IMR-90 (cell line): ENCODE measurements around the gene C3orf52. TPM values are rescaled to one million over a fixed set of nuclear protein-coding genes. Genes with fewer than 3 reads are reported as not detected.

ENCODE experiments used
- ATAC-seq: fragments of 200-7000 bp; cut with Tn5 transposase; 2 replicates; pipeline ENCODE4 v1.9.1; 2020; ENCODE audit warnings: low read depth, mild to moderate bottlenecking, moderate library complexity
- BruUV-seq: library from RNA; stranded (reverse); fragments of 400-500 nt; replicated peaks from 2 replicates; lab custom pipeline; 2021; lab: Mats Ljungman, UMichigan
- CTCF ChIA-PET: fragments of 300-600 bp; formaldehyde crosslinking; extraction: SDS; loops from one replicate; lab custom pipeline; 2021; ENCODE audit warnings: antibody characterized with exemption; lab: Yijun Ruan, JAX
- POLR2A ChIA-PET: fragments of 300-600 bp; sonication (Branson Sonifier 250); formaldehyde crosslinking; loops from one replicate; lab custom pipeline; 2022; ENCODE audit warnings: antibody characterized with exemption; ENCODE audit not compliant: unreplicated experiment; lab: Charles Lee
- DNase-seq: peaks from one replicate; pipeline ENCODE4 v3.0.0; 2013
- H2AFZ ChIP-seq: replicated peaks from 2 replicates; pipeline ENCODE3; 2013; ENCODE audit warnings: low read length, mild to moderate bottlenecking; ENCODE audit not compliant: poor library complexity
- H2AK5ac ChIP-seq: 2 replicates; pipeline ENCODE4 v1.6.1; 2013; ENCODE audit warnings: low read depth, low read length, inconsistent platforms
- H2AK9ac ChIP-seq: replicated peaks from 2 replicates; pipeline ENCODE3; 2013; ENCODE audit warnings: mild to moderate bottlenecking, low read depth, low read length, moderate library complexity; ENCODE audit not compliant: poor library complexity
- H2BK120ac ChIP-seq: 2 replicates; pipeline ENCODE4 v1.6.1; 2013; ENCODE audit warnings: low read depth, low read length, inconsistent platforms
- H2BK15ac ChIP-seq: 3 replicates; pipeline ENCODE4 v1.6.1; 2013; ENCODE audit warnings: low read depth, low read length, inconsistent platforms
- H2BK20ac ChIP-seq: 2 replicates; pipeline ENCODE4 v1.6.1; 2013; ENCODE audit warnings: low read depth, mild to moderate bottlenecking, inconsistent platforms, low read length, moderate library complexity
- H2BK5ac ChIP-seq: 2 replicates; pipeline ENCODE4 v1.6.1; 2013; ENCODE audit warnings: mild to moderate bottlenecking, low read depth, low read length, inconsistent platforms; ENCODE audit not compliant: poor library complexity, severe bottlenecking
- H3K14ac ChIP-seq: replicated peaks from 2 replicates; pipeline ENCODE4 v1.6.1; 2013; ENCODE audit warnings: low read depth, low read length, inconsistent platforms
- H3K18ac ChIP-seq: 2 replicates; pipeline ENCODE4 v1.6.1; 2013; ENCODE audit warnings: low read depth, low read length, control low read depth
- H3K23ac ChIP-seq: 2 replicates; pipeline ENCODE4 v1.6.1; 2013; ENCODE audit warnings: low read depth, low read length, inconsistent platforms
- H3K27ac ChIP-seq: 2 replicates; pipeline ENCODE4 v1.5.1; 2013; ENCODE audit warnings: mild to moderate bottlenecking, control low read depth, low read length; ENCODE audit not compliant: insufficient read depth
- H3K27me3 ChIP-seq: 2 replicates; pipeline ENCODE4 v1.6.1; 2013; ENCODE audit warnings: low read length; ENCODE audit not compliant: control insufficient read depth, insufficient read depth
- H3K36me3 ChIP-seq: 2 replicates; pipeline ENCODE4 v1.6.1; 2013; ENCODE audit warnings: low read length, mixed read lengths; ENCODE audit not compliant: control insufficient read depth, insufficient read depth
- H3K4ac ChIP-seq: 2 replicates; pipeline ENCODE4 v1.6.1; 2013; ENCODE audit warnings: low read depth, low read length, inconsistent platforms
- H3K4me1 ChIP-seq: 2 replicates; pipeline ENCODE4 v1.6.1; 2013; ENCODE audit warnings: low read length, mixed read lengths; ENCODE audit not compliant: control insufficient read depth, insufficient read depth
- H3K4me2 ChIP-seq: 2 replicates; pipeline ENCODE4 v1.6.1; 2013; ENCODE audit warnings: low read depth, mild to moderate bottlenecking, control low read depth, low read length, moderate library complexity
- H3K4me3 ChIP-seq: 2 replicates; pipeline ENCODE4 v1.5.1; 2013; ENCODE audit warnings: low read depth, mild to moderate bottlenecking, control low read depth, low read length, moderate library complexity; ENCODE audit not compliant: insufficient read depth
- H3K56ac ChIP-seq: 2 replicates; pipeline ENCODE4 v1.6.1; 2013; ENCODE audit warnings: low read length, inconsistent platforms; ENCODE audit not compliant: insufficient read depth; ENCODE audit errors: extremely low read depth
- H3K79me1 ChIP-seq, 2 experiments: 2 replicates each; pipeline ENCODE4 v1.6.1; 2013; ENCODE audit warnings: low read length in 2 of 2, inconsistent platforms in 1 of 2, low read depth in 1 of 2
- H3K9ac ChIP-seq: 2 replicates; pipeline ENCODE4 v1.6.1; 2013; ENCODE audit warnings: low read depth, low read length, control low read depth
- H3K9me1 ChIP-seq: 2 replicates; pipeline ENCODE4 v1.6.1; 2013; ENCODE audit warnings: low read length, inconsistent platforms; ENCODE audit not compliant: insufficient read depth
- H3K9me3 ChIP-seq: 2 replicates; pipeline ENCODE4 v1.6.1; 2013; ENCODE audit warnings: low read length; ENCODE audit not compliant: control insufficient read depth, insufficient read depth
- H4K20me1 ChIP-seq: 2 replicates; pipeline ENCODE4 v1.6.1; 2013; ENCODE audit warnings: low read length, inconsistent platforms; ENCODE audit not compliant: insufficient read depth
- H4K5ac ChIP-seq: 2 replicates; pipeline ENCODE4 v1.6.1; 2013; ENCODE audit warnings: mild to moderate bottlenecking, low read depth, low read length, control low read depth
- H4K8ac ChIP-seq, 2 experiments: 2 replicates each; pipeline ENCODE4 v1.6.1; 2013; ENCODE audit warnings: low read depth in 2 of 2, low read length in 2 of 2, control low read depth in 1 of 2, inconsistent platforms in 1 of 2
- H4K91ac ChIP-seq: 2 replicates; pipeline ENCODE4 v1.6.1; 2013; ENCODE audit warnings: low read depth, low read length, inconsistent platforms; ENCODE audit not compliant: insufficient read depth
- BHLHE40 ChIP-seq: fragments of 150-350 bp; IDR thresholded peaks from 2 replicates; pipeline ENCODE4 v1.6.1; 2016; ENCODE audit warnings: mild to moderate bottlenecking, low read depth, low read length
- CEBPB ChIP-seq: IDR thresholded peaks from 2 replicates; pipeline ENCODE4 v1.6.1; 2012; ENCODE audit warnings: low read depth, low read length, improper control_type of control experiment
- CHD1 ChIP-seq: IDR thresholded peaks from 2 replicates; pipeline ENCODE4 v1.6.1; 2012; ENCODE audit warnings: low read depth, low read length, improper control_type of control experiment
- FOS ChIP-seq: fragments of 150-350 bp; IDR thresholded peaks from 2 replicates; pipeline ENCODE4 v1.6.1; 2016; ENCODE audit warnings: low read depth, low read length
- MAFK ChIP-seq: IDR thresholded peaks from 2 replicates; pipeline ENCODE4 v1.6.1; 2012; ENCODE audit warnings: low read depth, low read length, improper control_type of control experiment
- MAZ ChIP-seq: IDR thresholded peaks from 2 replicates; pipeline ENCODE4 v1.6.1; 2012; ENCODE audit warnings: low read depth, mild to moderate bottlenecking, low read length, improper control_type of control experiment, moderate library complexity, borderline replicate concordance
- MXI1 ChIP-seq: IDR thresholded peaks from 2 replicates; pipeline ENCODE4 v1.6.1; 2012; ENCODE audit warnings: low read depth, mild to moderate bottlenecking, low read length, moderate library complexity, borderline replicate concordance
- NFE2L2 ChIP-seq: fragments of 150-350 bp; IDR thresholded peaks from 2 replicates; pipeline ENCODE4 v1.6.1; 2016; ENCODE audit warnings: low read depth, mild to moderate bottlenecking, low read length
- POLR2A ChIP-seq: IDR thresholded peaks from 2 replicates; pipeline ENCODE4 v1.6.1; 2012; ENCODE audit warnings: mild to moderate bottlenecking, low read depth, low read length
- RAD21 ChIP-seq: IDR thresholded peaks from 2 replicates; pipeline ENCODE4 v1.6.1; 2012; ENCODE audit warnings: low read length, improper control_type of control experiment
- RCOR1 ChIP-seq: IDR thresholded peaks from 2 replicates; pipeline ENCODE4 v1.6.1; 2012; ENCODE audit warnings: mild to moderate bottlenecking, low read length, improper control_type of control experiment; ENCODE audit not compliant: insufficient replicate concordance
- RFX5 ChIP-seq: IDR thresholded peaks from 2 replicates; pipeline ENCODE4 v1.8.0; 2012; ENCODE audit warnings: low read depth, mild to moderate bottlenecking, low read length, moderate library complexity
- SMC3 ChIP-seq: fragments of 150-350 bp; IDR thresholded peaks from 2 replicates; pipeline ENCODE4 v1.6.1; 2016; ENCODE audit warnings: low read depth, mild to moderate bottlenecking, antibody characterized with exemption, low read length, moderate library complexity
- WGBS, 2 experiments: methylation state at CpG; one replicate each; pipeline versions ENCODE4 v1.1.5 to v1.1.7; 2013; ENCODE audit warnings: missing lambda C conversion rate in 2 of 2; ENCODE audit not compliant: insufficient read length in 1 of 2; ENCODE audit errors: extremely low coverage in 2 of 2; 5-methylcytosine and 5-hydroxymethylcytosine counted together
- dilution Hi-C: fragments of 300-500 bp; cut with HindIII; formaldehyde crosslinking; loops from one replicate; pipeline ENCODE4 v1.14.3; 2018; ENCODE audit warnings: low sequenced_read_pairs; ENCODE audit not compliant: unreplicated experiment
- in situ Hi-C: fragments of 300-500 bp; cut with MboI; formaldehyde crosslinking; loops from 3 replicates; pipeline ENCODE4 v1.14.3; 2019; ENCODE audit warnings: low sequenced_read_pairs, inconsistent platforms, mixed read lengths
- intact Hi-C: fragments of 100-400 bp; cut with micrococcal nuclease; formaldehyde crosslinking; loops from 2 replicates; pipeline ENCODE4 v1.10.0; 2022
- polyA plus RNA-seq, 3 experiments: library from polyadenylated mRNA; depleted of rRNA; stranded (reverse); fragments of >200 nt; gene quantifications; 2 replicates each; pipeline ENCODE4 v1.2.3, GENCODE V29; 2012; ENCODE audit warnings: low replicate concordance in 1 of 3
- total RNA-seq: library from RNA; depleted of rRNA; stranded (reverse); fragments of >200 nt; gene quantifications from 2 replicates; pipeline ENCODE4 v1.2.3, GENCODE V29; 2012
- TF ChIP-seq, protein P1 (sequence below): fragments of 150-350 bp; IDR thresholded peaks from 2 replicates; pipeline ENCODE4 v1.6.1; 2017; ENCODE audit warnings: mild to moderate bottlenecking, antibody characterized with exemption, low read length, low read depth
- TF ChIP-seq, protein P2 (sequence below): conservative IDR thresholded peaks from 2 replicates; pipeline ENCODE4 v1.5.1; 2012; ENCODE audit warnings: mild to moderate bottlenecking, low read depth, low read length, improper control_type of control experiment
- TF ChIP-seq, protein P3 (sequence below): fragments of 150-350 bp; IDR thresholded peaks from 2 replicates; pipeline ENCODE4 v1.6.1; 2016; ENCODE audit warnings: low read depth, mild to moderate bottlenecking, low read length, moderate library complexity, borderline replicate concordance

Gene C3orf52
- total and polyA plus RNA-seq, 2 of the 4 experiments (the other 2 are of a cell fraction), result 7.5 to 12.5 TPM

DNA sequence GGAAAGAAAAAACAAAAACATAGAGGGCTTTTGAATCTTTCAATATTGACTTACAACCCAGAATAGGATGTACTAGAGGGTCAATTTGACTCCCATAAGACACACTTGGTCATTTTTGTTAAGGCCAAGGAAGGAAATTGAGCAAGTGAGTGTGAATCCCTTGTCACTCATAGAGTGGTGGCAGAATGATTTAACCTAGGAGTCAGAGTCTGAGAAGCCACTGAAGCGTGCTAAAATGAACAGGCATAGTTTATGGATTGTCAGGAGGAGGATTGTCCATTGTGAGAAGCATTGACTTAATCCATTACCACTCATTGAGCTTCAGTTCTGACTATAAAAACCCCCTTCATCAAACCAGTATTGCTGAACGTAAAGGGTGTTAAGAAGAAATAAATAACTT, 55.1 kb downstream of the C3orf52 start:
- Histone ChIP-seq H2BK120ac (no peak overlapping the region), H2BK5ac (no peak overlapping the region), H3K9me3 (no peaks in the 10 kb centered on the region), H3K4me3 (no peak overlapping the region), H4K8ac (no peak overlapping the region), H3K56ac (no peak overlapping the region), H2AFZ (no peak overlapping the region), H4K91ac (no peak overlapping the region), H3K4me1 (no peaks in the 10 kb centered on the region), H4K20me1 (no peaks in the 10 kb centered on the region), H3K9me1 (no peaks in the 10 kb centered on the region), H3K9ac (no peak overlapping the region), H3K18ac (no peak overlapping the region), H4K5ac (no peak overlapping the region), H3K79me1 (no peaks in the 10 kb centered on the region), H2AK5ac (no peak overlapping the region), H2BK15ac (no peak overlapping the region), H3K14ac (no peak overlapping the region), H3K27me3 (no peaks in the 10 kb centered on the region), H3K23ac (no peak overlapping the region), H2AK9ac (no peak overlapping the region), H2BK20ac (no peak overlapping the region), H3K4ac (no peak overlapping the region), H3K36me3 (no peaks in the 10 kb centered on the region), H3K4me2 (no peak overlapping the region), H3K27ac (no peak overlapping the region)
- ChIA-PET CTCF (no interaction called here), POLR2A (no interaction called here)
- in situ Hi-C loops, result loop anchor here (25.0 kb wide), 1 partner anchor 371 kb away; no protein-coding TSS in a partner anchor
- no TSS peak for BruUV-seq
- WGBS, 2 experiments, result no CpG with 5 or more reads among the region's 2 CpGs
- no peak for TF ChIP-seq CHD1
- no peak for TF ChIP-seq RCOR1
- TF ChIP-seq NFE2L2, result no peak
- TF ChIP-seq RFX5, result no peak
- no peak for TF ChIP-seq POLR2A
- TF ChIP-seq SMC3, result no peak
- TF ChIP-seq, protein P1, sequence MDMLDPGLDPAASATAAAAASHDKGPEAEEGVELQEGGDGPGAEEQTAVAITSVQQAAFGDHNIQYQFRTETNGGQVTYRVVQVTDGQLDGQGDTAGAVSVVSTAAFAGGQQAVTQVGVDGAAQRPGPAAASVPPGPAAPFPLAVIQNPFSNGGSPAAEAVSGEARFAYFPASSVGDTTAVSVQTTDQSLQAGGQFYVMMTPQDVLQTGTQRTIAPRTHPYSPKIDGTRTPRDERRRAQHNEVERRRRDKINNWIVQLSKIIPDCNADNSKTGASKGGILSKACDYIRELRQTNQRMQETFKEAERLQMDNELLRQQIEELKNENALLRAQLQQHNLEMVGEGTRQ, result no peak
- no peak for TF ChIP-seq RAD21
- TF ChIP-seq MXI1, result no peak
- TF ChIP-seq, protein P2, sequence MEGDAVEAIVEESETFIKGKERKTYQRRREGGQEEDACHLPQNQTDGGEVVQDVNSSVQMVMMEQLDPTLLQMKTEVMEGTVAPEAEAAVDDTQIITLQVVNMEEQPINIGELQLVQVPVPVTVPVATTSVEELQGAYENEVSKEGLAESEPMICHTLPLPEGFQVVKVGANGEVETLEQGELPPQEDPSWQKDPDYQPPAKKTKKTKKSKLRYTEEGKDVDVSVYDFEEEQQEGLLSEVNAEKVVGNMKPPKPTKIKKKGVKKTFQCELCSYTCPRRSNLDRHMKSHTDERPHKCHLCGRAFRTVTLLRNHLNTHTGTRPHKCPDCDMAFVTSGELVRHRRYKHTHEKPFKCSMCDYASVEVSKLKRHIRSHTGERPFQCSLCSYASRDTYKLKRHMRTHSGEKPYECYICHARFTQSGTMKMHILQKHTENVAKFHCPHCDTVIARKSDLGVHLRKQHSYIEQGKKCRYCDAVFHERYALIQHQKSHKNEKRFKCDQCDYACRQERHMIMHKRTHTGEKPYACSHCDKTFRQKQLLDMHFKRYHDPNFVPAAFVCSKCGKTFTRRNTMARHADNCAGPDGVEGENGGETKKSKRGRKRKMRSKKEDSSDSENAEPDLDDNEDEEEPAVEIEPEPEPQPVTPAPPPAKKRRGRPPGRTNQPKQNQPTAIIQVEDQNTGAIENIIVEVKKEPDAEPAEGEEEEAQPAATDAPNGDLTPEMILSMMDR, result no peak
- no peak for TF ChIP-seq MAZ
- TF ChIP-seq FOS, result no peak
- TF ChIP-seq, protein P3, sequence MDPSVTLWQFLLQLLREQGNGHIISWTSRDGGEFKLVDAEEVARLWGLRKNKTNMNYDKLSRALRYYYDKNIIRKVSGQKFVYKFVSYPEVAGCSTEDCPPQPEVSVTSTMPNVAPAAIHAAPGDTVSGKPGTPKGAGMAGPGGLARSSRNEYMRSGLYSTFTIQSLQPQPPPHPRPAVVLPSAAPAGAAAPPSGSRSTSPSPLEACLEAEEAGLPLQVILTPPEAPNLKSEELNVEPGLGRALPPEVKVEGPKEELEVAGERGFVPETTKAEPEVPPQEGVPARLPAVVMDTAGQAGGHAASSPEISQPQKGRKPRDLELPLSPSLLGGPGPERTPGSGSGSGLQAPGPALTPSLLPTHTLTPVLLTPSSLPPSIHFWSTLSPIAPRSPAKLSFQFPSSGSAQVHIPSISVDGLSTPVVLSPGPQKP, result no peak
- TF ChIP-seq BHLHE40, result no peak
- TF ChIP-seq CEBPB, result no peak
- TF ChIP-seq MAFK, result no peak
- dilution Hi-C loops, result no loop called here
- DNase-seq, result no peak
- no peak for ATAC-seq
- intact Hi-C loops, result no loop called here
